HEK293 (cell line): ENCODE results near the gene PTPRN2.

Experiments
- MZF1 ChIP-seq: fragments of 450-650 bp; formaldehyde crosslinking; IDR thresholded peaks from 2 replicates; pipeline ENCODE4 v1.5.1; 2017; ENCODE audit warnings: missing biosample characterization, missing genetic modification characterization, borderline replicate concordance
- ZBTB8A ChIP-seq: fragments of 450-650 bp; formaldehyde crosslinking; IDR thresholded peaks from 2 replicates; pipeline ENCODE4 v1.5.1; 2016; ENCODE audit warnings: missing biosample characterization, missing genetic modification characterization

DNA sequence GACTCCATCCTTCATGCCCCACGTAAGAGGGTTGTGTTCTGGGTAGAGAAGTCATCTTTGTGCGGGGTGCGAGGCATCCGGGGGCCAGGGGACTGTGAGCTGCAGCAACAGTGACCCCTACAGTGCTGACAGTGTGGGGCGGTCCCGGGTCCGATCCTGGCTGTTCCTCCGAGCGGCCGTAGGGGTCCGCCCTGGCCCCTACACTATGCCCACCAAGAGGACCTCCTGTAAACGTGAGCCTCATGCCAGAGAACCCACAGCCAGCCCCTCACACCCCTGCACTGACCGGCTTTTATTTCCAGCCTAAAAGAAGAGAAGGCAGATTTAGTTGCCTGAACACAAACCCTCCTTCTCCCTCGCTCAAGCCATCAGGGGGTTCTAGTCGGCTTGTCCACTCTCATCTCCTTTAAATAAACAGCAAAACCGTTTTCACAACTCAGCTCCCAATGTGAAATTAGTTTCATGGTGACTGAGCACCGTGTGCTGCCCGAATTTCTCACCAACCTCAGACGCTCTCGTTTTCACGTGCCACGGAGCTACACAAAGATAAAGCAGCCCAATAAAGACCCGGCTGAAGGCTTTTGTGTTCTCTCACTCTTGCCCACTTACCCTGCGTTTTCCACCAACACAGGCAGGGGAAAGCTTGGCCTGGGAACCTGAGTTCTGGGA lies 588.6 kb downstream of the PTPRN2 start:
- no peak for TF ChIP-seq ZBTB8A (tag by site-specific recombination)
- TF ChIP-seq MZF1 (tag by site-specific recombination): no peak
